Activated T-helper 9 cell treated with anti-CD3 and anti-CD28 coated beads, Interleukin-2, amount 50 U/mL, for 16 hours (primary cell): ENCODE data around the gene STX18.
A peak's percentile ranks its signal among the peaks of the same experiment; 100 is the strongest.
"Not testable (repeated sequence)": the region's sequence is repeated elsewhere in the genome, so short reads cannot be mapped to it uniquely, and the experiment has no call there.

Experiments used
- DNase-seq: peaks from one replicate; pipeline ENCODE4 v3.0.0-alpha.2; 2020; ENCODE audit warnings: low read depth

Gene STX18

GRCh38 chr4:4541661-4542570 is at the start of gene STX18:
Gene STX18 (minus strand): TSS chr4:4542048. CDS start chr4:4541964, 84 bp downstream.
- DNase-seq = peak; percentile 81

GRCh38 chr4:4591071-4591470 is 49.2 kb upstream of the STX18 start:
- no peak for DNase-seq

- no peak for DNase-seq
These were observed 48.7 kb upstream of the STX18 start for GRCh38 chr4:4590546-4590945.

- no peak for DNase-seq
These were observed 43.3 kb upstream of the STX18 start for GRCh38 chr4:4585012-4585670.

GRCh38 chr4:4583606-4584005 is 41.8 kb upstream of the STX18 start:
- DNase-seq = no peak

- no peak for DNase-seq
These were observed 40.8 kb upstream of the STX18 start for GRCh38 chr4:4582653-4583052.

- DNase-seq = no peak
These were observed 38.6 kb upstream of the STX18 start for GRCh38 chr4:4580494-4580893.

GRCh38 chr4:4578981-4579380 is 37.1 kb upstream of the STX18 start:
- no peak for DNase-seq

GRCh38 chr4:4577359-4577875 is 35.6 kb upstream of the STX18 start:
- no peak for DNase-seq

GRCh38 chr4:4575284-4576211 is 33.7 kb upstream of the STX18 start:
- DNase-seq = peak; percentile 62

- DNase-seq = no peak
These were observed 32.9 kb upstream of the STX18 start for GRCh38 chr4:4574792-4575191.

- DNase-seq = no peak
These were observed 32.2 kb upstream of the STX18 start for GRCh38 chr4:4574052-4574451.

GRCh38 chr4:4572821-4573220 is 31.0 kb upstream of the STX18 start:
- no peak for DNase-seq

GRCh38 chr4:4569861-4570260 is 28.0 kb upstream of the STX18 start:
- DNase-seq = not testable (repeated sequence)

GRCh38 chr4:4568806-4569427 is 27.1 kb upstream of the STX18 start:
- DNase-seq = no peak

- not testable (repeated sequence) for DNase-seq
These were observed 24.5 kb upstream of the STX18 start for GRCh38 chr4:4566359-4566758.

GRCh38 chr4:4564522-4564921 is 22.7 kb upstream of the STX18 start:
- no peak for DNase-seq

GRCh38 chr4:4560642-4561041 is 18.8 kb upstream of the STX18 start:
- DNase-seq = no peak

GRCh38 chr4:4560136-4560535 is 18.3 kb upstream of the STX18 start:
- no peak for DNase-seq

GRCh38 chr4:4559596-4559995 is 17.7 kb upstream of the STX18 start:
- DNase-seq = no peak

- DNase-seq = no peak
These were observed 17.0 kb upstream of the STX18 start for GRCh38 chr4:4558881-4559280.

- no peak for DNase-seq
These were observed 14.1 kb upstream of the STX18 start for GRCh38 chr4:4555916-4556315.
